Measurements from ENCODE around the gene DDX3X.

DNA sequence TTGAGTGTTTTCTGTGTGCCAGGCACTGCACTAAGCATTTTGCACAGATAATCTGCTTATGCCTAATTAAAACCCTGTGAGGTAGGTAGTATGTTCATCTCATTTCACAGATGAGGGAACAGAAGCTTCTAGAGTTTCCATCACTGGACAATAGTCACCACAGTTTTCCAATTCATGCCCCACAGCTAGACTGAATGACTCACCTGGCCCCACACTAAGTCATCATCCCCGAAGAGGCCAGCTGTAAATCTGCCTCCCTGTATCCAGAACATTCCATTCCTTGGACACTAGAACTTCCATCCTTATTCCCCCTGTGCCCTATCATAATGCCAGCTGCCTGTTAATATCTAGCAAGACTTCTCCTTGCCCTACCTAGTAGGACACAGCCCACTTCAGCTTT lies 72.2 kb downstream of the DDX3X start:
- TF ChIP-seq, protein P1, sequence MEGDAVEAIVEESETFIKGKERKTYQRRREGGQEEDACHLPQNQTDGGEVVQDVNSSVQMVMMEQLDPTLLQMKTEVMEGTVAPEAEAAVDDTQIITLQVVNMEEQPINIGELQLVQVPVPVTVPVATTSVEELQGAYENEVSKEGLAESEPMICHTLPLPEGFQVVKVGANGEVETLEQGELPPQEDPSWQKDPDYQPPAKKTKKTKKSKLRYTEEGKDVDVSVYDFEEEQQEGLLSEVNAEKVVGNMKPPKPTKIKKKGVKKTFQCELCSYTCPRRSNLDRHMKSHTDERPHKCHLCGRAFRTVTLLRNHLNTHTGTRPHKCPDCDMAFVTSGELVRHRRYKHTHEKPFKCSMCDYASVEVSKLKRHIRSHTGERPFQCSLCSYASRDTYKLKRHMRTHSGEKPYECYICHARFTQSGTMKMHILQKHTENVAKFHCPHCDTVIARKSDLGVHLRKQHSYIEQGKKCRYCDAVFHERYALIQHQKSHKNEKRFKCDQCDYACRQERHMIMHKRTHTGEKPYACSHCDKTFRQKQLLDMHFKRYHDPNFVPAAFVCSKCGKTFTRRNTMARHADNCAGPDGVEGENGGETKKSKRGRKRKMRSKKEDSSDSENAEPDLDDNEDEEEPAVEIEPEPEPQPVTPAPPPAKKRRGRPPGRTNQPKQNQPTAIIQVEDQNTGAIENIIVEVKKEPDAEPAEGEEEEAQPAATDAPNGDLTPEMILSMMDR (IDR thresholded peaks at IDR 0.05; ENCODE audit: low read depth, low read length, missing input control), result no peak
- TF ChIP-seq SP1 (IDR thresholded peaks at IDR 0.05) (no peak), JUND (IDR thresholded peaks at IDR 0.05) (no peak), ZBTB33 (IDR thresholded peaks at IDR 0.05) (no peak), EGR1 (IDR thresholded peaks at IDR 0.05; ENCODE audit: low read depth in 2 of 2) (no peak), RXRA (IDR thresholded peaks at IDR 0.05) (no peak)
- TF ChIP-seq, protein P2, sequence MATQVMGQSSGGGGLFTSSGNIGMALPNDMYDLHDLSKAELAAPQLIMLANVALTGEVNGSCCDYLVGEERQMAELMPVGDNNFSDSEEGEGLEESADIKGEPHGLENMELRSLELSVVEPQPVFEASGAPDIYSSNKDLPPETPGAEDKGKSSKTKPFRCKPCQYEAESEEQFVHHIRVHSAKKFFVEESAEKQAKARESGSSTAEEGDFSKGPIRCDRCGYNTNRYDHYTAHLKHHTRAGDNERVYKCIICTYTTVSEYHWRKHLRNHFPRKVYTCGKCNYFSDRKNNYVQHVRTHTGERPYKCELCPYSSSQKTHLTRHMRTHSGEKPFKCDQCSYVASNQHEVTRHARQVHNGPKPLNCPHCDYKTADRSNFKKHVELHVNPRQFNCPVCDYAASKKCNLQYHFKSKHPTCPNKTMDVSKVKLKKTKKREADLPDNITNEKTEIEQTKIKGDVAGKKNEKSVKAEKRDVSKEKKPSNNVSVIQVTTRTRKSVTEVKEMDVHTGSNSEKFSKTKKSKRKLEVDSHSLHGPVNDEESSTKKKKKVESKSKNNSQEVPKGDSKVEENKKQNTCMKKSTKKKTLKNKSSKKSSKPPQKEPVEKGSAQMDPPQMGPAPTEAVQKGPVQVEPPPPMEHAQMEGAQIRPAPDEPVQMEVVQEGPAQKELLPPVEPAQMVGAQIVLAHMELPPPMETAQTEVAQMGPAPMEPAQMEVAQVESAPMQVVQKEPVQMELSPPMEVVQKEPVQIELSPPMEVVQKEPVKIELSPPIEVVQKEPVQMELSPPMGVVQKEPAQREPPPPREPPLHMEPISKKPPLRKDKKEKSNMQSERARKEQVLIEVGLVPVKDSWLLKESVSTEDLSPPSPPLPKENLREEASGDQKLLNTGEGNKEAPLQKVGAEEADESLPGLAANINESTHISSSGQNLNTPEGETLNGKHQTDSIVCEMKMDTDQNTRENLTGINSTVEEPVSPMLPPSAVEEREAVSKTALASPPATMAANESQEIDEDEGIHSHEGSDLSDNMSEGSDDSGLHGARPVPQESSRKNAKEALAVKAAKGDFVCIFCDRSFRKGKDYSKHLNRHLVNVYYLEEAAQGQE (IDR thresholded peaks at IDR 0.05), result no peak
- TF ChIP-seq, protein P3, sequence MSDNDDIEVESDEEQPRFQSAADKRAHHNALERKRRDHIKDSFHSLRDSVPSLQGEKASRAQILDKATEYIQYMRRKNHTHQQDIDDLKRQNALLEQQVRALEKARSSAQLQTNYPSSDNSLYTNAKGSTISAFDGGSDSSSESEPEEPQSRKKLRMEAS (IDR thresholded peaks at IDR 0.05), result no peak
